ENCODE measurements around the gene PPP1R12A.

Gene PPP1R12A

DNA sequence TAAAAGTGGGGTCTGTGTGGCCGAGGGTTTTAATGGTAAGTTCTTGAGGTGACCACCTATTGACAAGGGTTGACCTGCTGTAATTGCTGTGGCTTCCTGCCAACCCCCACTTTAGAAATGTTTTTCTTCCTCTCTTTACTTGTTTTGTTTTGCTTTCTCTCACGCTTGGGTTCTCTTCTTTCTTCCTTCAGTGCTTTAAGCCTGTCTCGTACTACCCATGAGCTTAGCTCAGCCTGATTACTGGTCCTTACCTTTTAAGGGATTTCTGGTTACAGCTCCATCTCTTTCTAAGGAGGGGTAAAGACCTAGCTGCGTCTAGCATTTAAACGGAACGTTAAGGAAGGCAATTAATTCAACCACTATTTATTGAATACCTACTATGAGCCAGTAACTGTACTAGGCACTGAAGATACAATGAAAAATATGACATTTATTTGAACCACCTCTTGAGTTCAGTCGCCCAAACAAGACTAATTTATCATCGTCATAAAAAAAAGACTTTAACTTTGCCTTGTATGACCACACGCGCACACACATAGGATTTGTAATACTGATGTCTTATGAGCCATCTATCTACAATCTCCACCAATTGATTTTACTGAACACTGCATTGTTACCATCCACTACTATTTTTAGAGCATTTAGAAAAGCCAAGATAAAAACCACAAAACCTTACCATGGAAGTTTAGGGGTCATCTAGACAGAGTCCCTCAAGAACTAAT, 888 bp upstream of the PPP1R12A start:
- TF ChIP-seq, protein P1, sequence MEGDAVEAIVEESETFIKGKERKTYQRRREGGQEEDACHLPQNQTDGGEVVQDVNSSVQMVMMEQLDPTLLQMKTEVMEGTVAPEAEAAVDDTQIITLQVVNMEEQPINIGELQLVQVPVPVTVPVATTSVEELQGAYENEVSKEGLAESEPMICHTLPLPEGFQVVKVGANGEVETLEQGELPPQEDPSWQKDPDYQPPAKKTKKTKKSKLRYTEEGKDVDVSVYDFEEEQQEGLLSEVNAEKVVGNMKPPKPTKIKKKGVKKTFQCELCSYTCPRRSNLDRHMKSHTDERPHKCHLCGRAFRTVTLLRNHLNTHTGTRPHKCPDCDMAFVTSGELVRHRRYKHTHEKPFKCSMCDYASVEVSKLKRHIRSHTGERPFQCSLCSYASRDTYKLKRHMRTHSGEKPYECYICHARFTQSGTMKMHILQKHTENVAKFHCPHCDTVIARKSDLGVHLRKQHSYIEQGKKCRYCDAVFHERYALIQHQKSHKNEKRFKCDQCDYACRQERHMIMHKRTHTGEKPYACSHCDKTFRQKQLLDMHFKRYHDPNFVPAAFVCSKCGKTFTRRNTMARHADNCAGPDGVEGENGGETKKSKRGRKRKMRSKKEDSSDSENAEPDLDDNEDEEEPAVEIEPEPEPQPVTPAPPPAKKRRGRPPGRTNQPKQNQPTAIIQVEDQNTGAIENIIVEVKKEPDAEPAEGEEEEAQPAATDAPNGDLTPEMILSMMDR (conservative IDR thresholded peaks at IDR 0.05; ENCODE audit: low read depth, low read length) = no peak
- peak; percentile 48 for DNase-seq (ENCODE audit: low read depth)
- H3K4me3 ChIP-seq (ENCODE audit: low read depth, low read length) = peak overlapping the region; percentile 91

DNA sequence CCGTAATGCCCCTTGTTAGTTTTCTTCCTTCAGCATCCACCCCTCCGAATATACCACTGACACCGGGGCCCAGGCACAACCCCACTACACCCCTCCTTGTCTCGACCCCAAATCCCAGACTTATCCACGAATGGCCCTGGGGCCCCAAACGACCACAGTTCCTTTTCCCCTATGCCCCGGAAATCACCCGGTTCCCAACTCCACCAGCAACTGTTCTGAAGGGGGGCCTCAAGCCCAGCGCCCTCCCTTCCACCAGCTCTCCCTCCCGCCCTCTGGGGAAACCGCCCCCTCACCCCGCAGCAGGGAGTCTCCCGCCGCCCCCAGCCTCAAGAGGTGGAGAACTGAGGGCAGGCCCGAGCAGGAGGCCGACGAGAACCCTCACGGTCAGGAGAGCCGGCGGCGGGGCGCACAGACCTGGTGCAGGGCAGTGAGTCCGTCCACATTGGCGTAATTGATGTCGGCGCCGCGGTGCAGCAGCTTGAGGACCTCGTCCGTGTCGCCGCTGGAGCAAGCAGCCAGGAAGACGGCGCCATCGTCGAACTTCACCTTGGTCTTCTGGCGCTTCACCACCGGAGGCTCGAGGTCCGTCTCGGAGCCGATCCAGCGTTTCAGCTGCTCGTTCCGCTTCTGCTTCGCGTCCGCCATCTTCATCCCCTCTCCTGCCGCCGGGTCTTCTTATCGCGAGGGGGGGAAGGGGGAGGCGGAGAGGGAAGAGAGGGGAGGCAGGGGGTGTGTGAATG, 446 bp downstream of the PPP1R12A start:
- TF ChIP-seq, protein P1 (conservative IDR thresholded peaks at IDR 0.05; ENCODE audit: low read depth, low read length) = no peak

DNA sequence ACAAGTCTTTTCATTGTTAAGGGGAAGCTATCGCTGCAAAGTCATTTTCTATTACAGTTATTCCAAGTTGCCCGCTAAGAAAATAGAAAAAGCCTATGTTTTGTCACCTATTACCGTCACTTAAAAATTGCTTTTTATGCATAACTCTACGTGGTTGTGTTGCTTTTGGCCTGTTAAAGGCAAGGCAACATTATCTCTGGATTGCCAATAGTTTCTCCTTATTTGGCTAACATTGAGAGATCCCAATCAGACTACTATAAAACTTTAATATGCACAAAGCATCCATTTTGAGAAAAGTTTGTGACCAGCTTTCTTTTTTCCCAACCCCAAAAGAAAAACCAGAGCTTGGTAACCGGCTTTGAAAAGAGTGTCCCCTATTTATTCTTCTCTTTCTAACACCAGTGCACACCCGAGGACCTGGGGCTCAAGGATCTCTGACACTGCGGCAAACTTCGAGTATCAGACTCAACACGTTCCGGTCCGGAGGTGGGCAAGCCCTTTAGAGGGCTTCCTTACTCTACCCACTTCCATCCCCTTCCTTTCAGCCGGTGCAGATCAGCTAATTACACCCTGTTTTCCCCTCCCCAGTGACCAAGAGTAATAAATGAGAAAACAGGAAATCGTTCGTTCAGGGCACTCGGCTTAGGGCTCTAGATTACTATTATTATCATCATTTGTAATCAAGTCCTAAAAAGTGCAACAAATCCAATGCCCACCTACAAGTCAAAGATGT, 1.2 kb downstream of the PPP1R12A start:
- peak; percentile 23 for DNase-seq (ENCODE audit: low read depth)
- TF ChIP-seq, protein P1 (conservative IDR thresholded peaks at IDR 0.05; ENCODE audit: low read depth, low read length) = no peak
- H3K4me3 ChIP-seq (ENCODE audit: low read depth, low read length) = peak overlapping the region; percentile 91

More for the DNA sequence above, 446 bp downstream of the PPP1R12A start:
- DNase-seq (ENCODE audit: low read depth) = peak; percentile 48
- peak overlapping the region; percentile 91 for H3K4me3 ChIP-seq (ENCODE audit: low read depth, low read length)

DNA sequence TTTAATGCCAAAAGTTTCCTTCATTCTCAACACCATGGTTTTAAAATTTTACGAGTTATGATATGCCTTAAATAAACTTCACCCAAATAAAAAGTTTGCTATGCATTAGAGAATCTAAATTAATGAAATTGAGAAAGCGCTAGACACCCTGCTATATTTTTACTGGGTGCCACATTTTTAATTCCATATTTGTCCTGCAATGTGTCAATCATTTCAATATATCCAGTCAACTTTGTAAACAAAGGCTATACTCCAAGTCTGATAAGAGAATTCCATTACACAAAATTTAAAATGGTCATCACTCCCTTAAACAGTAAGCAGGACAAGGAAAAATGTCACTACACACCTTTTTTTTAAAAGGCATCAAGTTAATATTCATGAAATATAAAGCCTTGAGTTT, 1.9 kb downstream of the PPP1R12A start:
- H3K4me3 ChIP-seq (ENCODE audit: low read depth, low read length) = peak overlapping the region; percentile 91
- TF ChIP-seq, protein P1 (conservative IDR thresholded peaks at IDR 0.05; ENCODE audit: low read depth, low read length) = no peak

DNA sequence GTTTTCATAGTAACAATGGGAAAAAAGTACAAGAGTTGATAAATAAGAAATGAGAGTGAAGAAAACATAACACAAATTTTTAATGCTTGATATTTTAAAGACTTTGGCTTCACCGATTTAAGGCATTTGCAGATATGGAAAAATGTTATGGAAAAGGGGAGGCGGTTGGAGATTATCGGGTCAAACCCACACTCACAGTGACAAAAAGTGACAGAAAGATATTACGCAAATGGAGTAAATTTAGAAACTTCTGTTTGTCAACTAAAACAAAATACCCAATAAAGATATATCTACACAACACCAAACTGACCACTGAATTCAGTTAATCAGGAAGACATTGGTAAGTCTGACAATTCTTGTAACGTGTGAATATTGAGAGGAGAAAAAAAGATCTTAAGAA, 2.5 kb downstream of the PPP1R12A start:
- DNase-seq (ENCODE audit: low read depth) = no peak
- TF ChIP-seq, protein P1 (conservative IDR thresholded peaks at IDR 0.05; ENCODE audit: low read depth, low read length) = no peak
- H3K4me3 ChIP-seq (ENCODE audit: low read depth, low read length) = peak overlapping the region; percentile 91

More for the DNA sequence above, 1.9 kb downstream of the PPP1R12A start:
- DNase-seq (ENCODE audit: low read depth) = no peak

DNA sequence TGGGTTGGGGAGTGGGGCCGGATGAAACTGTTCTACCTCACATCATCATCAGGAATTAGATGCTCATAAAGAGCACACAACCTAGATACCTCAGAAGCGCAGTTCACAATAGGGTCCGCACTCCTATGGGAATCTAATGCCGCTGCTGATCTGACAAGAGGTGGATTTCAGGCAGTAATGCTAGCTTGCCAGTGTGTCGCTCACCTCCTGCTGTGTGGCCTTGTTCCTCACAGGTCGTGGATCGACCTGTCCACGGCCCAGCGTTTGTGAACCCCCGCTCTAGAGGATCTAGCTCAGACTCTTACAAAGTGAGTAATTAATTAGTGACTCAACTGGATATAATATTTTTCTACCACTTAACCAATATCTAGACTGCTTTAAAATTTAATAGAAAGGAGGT, 5.8 kb downstream of the PPP1R12A start:
- no peak overlapping the region for H3K4me3 ChIP-seq (ENCODE audit: low read depth, low read length)
- TF ChIP-seq, protein P1 (conservative IDR thresholded peaks at IDR 0.05; ENCODE audit: low read depth, low read length) = no peak
- no peak for DNase-seq (ENCODE audit: low read depth)

All from choroid plexus epithelial cell (primary cell).